Measurements from ENCODE around the gene EIF3I. TPM values are rescaled to one million over a fixed set of nuclear protein-coding genes. Genes with fewer than 3 reads are reported as not detected.

Gene EIF3I
- polyA plus RNA-seq, 3 donors, result 126 to 162 (median 151) TPM

DNA sequence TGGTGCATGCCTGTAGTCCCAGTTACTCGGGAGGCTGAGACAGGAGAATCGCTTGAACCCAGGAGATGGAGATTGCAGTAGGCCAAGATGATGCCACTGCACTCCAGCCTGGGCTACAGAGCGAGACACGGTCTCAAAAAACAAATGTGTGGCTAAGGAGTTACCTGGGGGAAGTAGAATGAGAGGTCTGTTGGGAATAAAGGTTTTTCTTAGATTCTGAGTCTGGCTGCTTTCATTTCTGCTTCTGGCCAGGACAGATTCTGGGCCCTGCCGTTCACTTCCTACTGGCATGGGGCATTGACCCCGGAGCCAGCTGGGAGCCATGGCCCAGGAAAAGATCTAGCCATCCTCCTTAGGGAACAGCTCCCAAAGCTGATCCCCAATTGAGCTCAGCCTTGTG lies 13.7 kb upstream of the EIF3I start:
- no peak overlapping the region for H3K4me3 ChIP-seq (replicated peaks in 1 of 3; ENCODE audit: low read depth in 2 of 3, low read length in 3 of 3)
- H3K9me3 Mint-ChIP-seq, result peaks cover 0 to 1% (median 0%) of the 10 kb centered on the region in 7 donors
- peak overlapping the region in 1 of 7 donors; percentile 56 for H3K27ac Mint-ChIP-seq
- no peak overlapping the region for H3K9ac ChIP-seq (ENCODE audit: insufficient read depth, low read length, poor library complexity, severe bottlenecking)
- WGBS (ENCODE audit: insufficient coverage), result 100% methylated on average over 2 of the region's 6 CpGs
- no peak for DNase-seq
- H3K36me3 ChIP-seq (replicated peaks in 1 of 2; ENCODE audit: control insufficient read depth in 1 of 2, insufficient read depth in 2 of 2, low read length in 2 of 2), result no peaks in the 10 kb centered on the region
- H3K79me2 ChIP-seq (ENCODE audit: insufficient read depth, low read length), result no peaks in the 10 kb centered on the region
- H3K27me3 Mint-ChIP-seq (ENCODE audit: low read depth in 3 of 3), result peaks cover 0 to 3% (median 0%) of the 10 kb centered on the region in 3 donors
- peaks cover 18% of the 10 kb centered on the region for H3K4me1 Mint-ChIP-seq
- no peak for TF ChIP-seq CTCF (IDR thresholded peaks at IDR 0.05)
- H3K4me1 ChIP-seq (ENCODE audit: control insufficient read depth in 1 of 2, insufficient read depth in 2 of 2, low read length in 2 of 2), result peaks cover 14 to 16% of the 10 kb centered on the region in 2 donors
- no peak overlapping the region for H3K4me2 ChIP-seq (replicated peaks; ENCODE audit: extremely low read depth, low read length, poor library complexity, severe bottlenecking)
- H3K36me3 Mint-ChIP-seq, result no peaks in the 10 kb centered on the region
- no peak overlapping the region for H2AFZ ChIP-seq (ENCODE audit: insufficient read depth, low read depth, low read length, poor library complexity, severe bottlenecking)
- no peaks in the 10 kb centered on the region for H3K27me3 ChIP-seq (ENCODE audit: control insufficient read depth in 2 of 2, insufficient read depth in 2 of 2, low read length in 2 of 2)
- H3K4me3 Mint-ChIP-seq, result no peak overlapping the region
- H3K27ac ChIP-seq (ENCODE audit: low read depth in 1 of 2, low read length in 2 of 2), result peak overlapping the region in 1 of 2 donors; percentile 20
- intact Hi-C loops (cut with micrococcal nuclease), result no loop called here
- no peaks in the 10 kb centered on the region for H4K20me1 ChIP-seq (ENCODE audit: insufficient read depth, low read length)
- no peaks in the 10 kb centered on the region for H3K9me3 ChIP-seq (replicated peaks in 1 of 2; ENCODE audit: control insufficient read depth in 1 of 2, insufficient read depth in 1 of 2, low read length in 2 of 2)

- Mint-ChIP-seq H3K4me3 (no peak within 1 kb of the TSS), H3K36me3 (peaks cover 0 to 1% of the 10 kb centered on the region in 2 donors), H3K27me3 (ENCODE audit: low read depth in 3 of 3) (peaks cover 0 to 3% (median 0%) of the 10 kb centered on the region in 3 donors), H3K9me3 (peaks cover 0 to 1% (median 0%) of the 10 kb centered on the region in 7 donors), H3K4me1 (peaks cover 18% of the 10 kb centered on the region), H3K27ac (peak within 1 kb of the TSS in 3 of 7 donors; percentile 42 to 56 (median 50))
- no peaks in the 10 kb centered on the region for H3K79me2 ChIP-seq (ENCODE audit: insufficient read depth, low read length)
- no peak for TF ChIP-seq CTCF (IDR thresholded peaks at IDR 0.05)
- H3K4me3 ChIP-seq (replicated peaks in 1 of 3; ENCODE audit: low read depth in 2 of 3, low read length in 3 of 3), result no peak within 1 kb of the TSS
- H4K20me1 ChIP-seq (ENCODE audit: insufficient read depth, low read length), result no peaks in the 10 kb centered on the region
- WGBS (ENCODE audit: insufficient coverage), result 96% methylated on average over 5 of the region's 5 CpGs
- no peaks in the 10 kb centered on the region for H3K27me3 ChIP-seq (ENCODE audit: control insufficient read depth in 2 of 2, insufficient read depth in 2 of 2, low read length in 2 of 2)
- no peak within 1 kb of the TSS for H3K9ac ChIP-seq (ENCODE audit: insufficient read depth, low read length, poor library complexity, severe bottlenecking)
- no peak for DNase-seq
- no peak within 1 kb of the TSS for H3K4me2 ChIP-seq (replicated peaks; ENCODE audit: extremely low read depth, low read length, poor library complexity, severe bottlenecking)
- peaks cover 14 to 16% of the 10 kb centered on the region in 2 donors for H3K4me1 ChIP-seq (ENCODE audit: control insufficient read depth in 1 of 2, insufficient read depth in 2 of 2, low read length in 2 of 2)
- peaks cover 0 to under 1% of the 10 kb centered on the region in 2 donors for H3K36me3 ChIP-seq (replicated peaks in 1 of 2; ENCODE audit: control insufficient read depth in 1 of 2, insufficient read depth in 2 of 2, low read length in 2 of 2)
- H3K27ac ChIP-seq (ENCODE audit: low read depth in 1 of 2, low read length in 2 of 2), result peak within 1 kb of the TSS in 1 of 2 donors; percentile 20
- no peaks in the 10 kb centered on the region for H3K9me3 ChIP-seq (replicated peaks in 1 of 2; ENCODE audit: control insufficient read depth in 1 of 2, insufficient read depth in 1 of 2, low read length in 2 of 2)
- intact Hi-C loops (cut with micrococcal nuclease), result no loop called here
- no peak within 1 kb of the TSS for H2AFZ ChIP-seq (ENCODE audit: insufficient read depth, low read depth, low read length, poor library complexity, severe bottlenecking)
Observed at GRCh38 chr1:32208891-32209328, 13.3 kb upstream of the EIF3I start, which contains the start of gene DCDC2B. DCDC2B (plus strand) TSS chr1:32209089; CDS start chr1:32209094, 5 bp downstream.

All from CD14-positive monocyte (primary cell).